Esophagus muscularis mucosa (tissue), 4 donors: ENCODE results near the gene EVI5L. TPM values are rescaled to one million over a fixed set of nuclear protein-coding genes. Genes with fewer than 3 reads are reported as not detected.

Experiments used
- DNase-seq: peaks from one replicate; pipeline ENCODE4 v3.0.0-alpha.2; 2017; ENCODE audit errors: extremely low spot score
- H3K27ac ChIP-seq, 4 donors: fragments of 200-600 bp; sonication (generic); replicated peaks in 1 of 4; 1 replicate in 3 of 4; 2 replicates in 1 of 4; pipeline ENCODE4 v1.5.1; 2016 to 2019; ENCODE audit warnings: mild to moderate bottlenecking in 1 of 4
- H3K27me3 ChIP-seq, 4 donors: fragments of 200-600 bp; sonication (generic); one replicate each; pipeline versions ENCODE4 v1.5.1 to v1.6.0; 2016 to 2019
- H3K36me3 ChIP-seq, 4 donors: fragments of 200-600 bp; sonication (generic); one replicate each; pipeline ENCODE4 v1.5.1; 2016 to 2019
- H3K4me1 ChIP-seq, 4 donors: fragments of 200-600 bp; sonication (generic); one replicate each; pipeline ENCODE4 v1.5.1; 2016 to 2019
- H3K4me3 ChIP-seq, 4 donors: fragments of 200-600 bp; sonication (generic); 1 replicate in 2 of 4; 2 replicates in 2 of 4; pipeline ENCODE4 v1.5.1; 2016 to 2019; ENCODE audit warnings: mild to moderate bottlenecking in 4 of 4, moderate library complexity in 1 of 4
- H3K9me3 ChIP-seq, 4 donors: fragments of 200-600 bp; sonication (generic); 1 replicate in 3 of 4; 2 replicates in 1 of 4; pipeline ENCODE4 v1.5.1; 2016 to 2019
- CTCF ChIP-seq, 3 experiments: fragments of 200-600 bp in 2 of 3; fragments of 450-650 bp in 1 of 3; sonication (generic) in 2 of 3; IDR thresholded peaks; one replicate each; pipeline ENCODE4 v1.5.1; 2017 to 2019; ENCODE audit warnings: antibody characterized with exemption in 3 of 3, mild to moderate bottlenecking in 2 of 3, moderate library complexity in 1 of 3
- EP300 ChIP-seq: sonication (generic); formaldehyde crosslinking; IDR thresholded peaks from one replicate; pipeline ENCODE4 v1.6.1; 2017; ENCODE audit warnings: antibody characterized with exemption
- POLR2A ChIP-seq: fragments of 450-650 bp; IDR thresholded peaks from one replicate; pipeline ENCODE4 v1.6.1; 2017; ENCODE audit warnings: antibody characterized with exemption, moderate library complexity, mild to moderate bottlenecking, low read depth
- POLR2AphosphoS5 ChIP-seq, 2 donors: sonication (generic); formaldehyde crosslinking; IDR thresholded peaks; one replicate each; pipeline ENCODE4 v1.6.1; 2017; ENCODE audit warnings: antibody characterized with exemption in 2 of 2
- WGBS: methylation state at CpG from one replicate; pipeline ENCODE4 v1.1.5; 2018; 5-methylcytosine and 5-hydroxymethylcytosine counted together
- intact Hi-C: fragments of 100-400 bp; cut with DNase I; formaldehyde crosslinking; loops from one replicate; pipeline ENCODE4 v1.15.1; 2023
- total RNA-seq, 4 donors: library from RNA; depleted of rRNA; stranded (reverse); fragments of >200 nt; gene quantifications; one replicate each; pipeline versions ENCODE4 v1.1.0 to v1.2.1, GENCODE V29; 2016

Gene EVI5L
- total RNA-seq, 4 donors from 2014 or later: 19.9 to 42.0 (median 29.2) TPM

GRCh38 chr19:7831452-7831851 is 1.4 kb downstream of the EVI5L start:
- H3K27me3 ChIP-seq: no peaks in the 10 kb centered on the region
- no peaks in the 10 kb centered on the region for H3K36me3 ChIP-seq
- peaks cover 21 to 43% (median 40%) of the 10 kb centered on the region in 4 donors for H3K4me1 ChIP-seq
- WGBS: 75% methylated on average over 10 of the region's 10 CpGs
- H3K4me3 ChIP-seq: peak overlapping the region in 1 of 4 donors; percentile 94
- TF ChIP-seq POLR2A (no peak), EP300 (no peak), CTCF (IDR thresholded peaks at IDR 0.05) (peak in 1 of 3 experiments; percentile 22), POLR2AphosphoS5 (IDR thresholded peaks at IDR 0.05) (no peak)
- intact Hi-C loops: no loop called here
- no peak overlapping the region for H3K27ac ChIP-seq
- no peak for DNase-seq
- H3K9me3 ChIP-seq: no peaks in the 10 kb centered on the region

- 80% methylated on average over 14 of the region's 17 CpGs for WGBS
- no peak for DNase-seq
- Histone ChIP-seq H3K36me3 (no peaks in the 10 kb centered on the region), H3K4me3 (no peak overlapping the region), H3K4me1 (peaks cover 21 to 43% (median 40%) of the 10 kb centered on the region in 4 donors), H3K27ac (no peak overlapping the region), H3K27me3 (no peaks in the 10 kb centered on the region), H3K9me3 (no peaks in the 10 kb centered on the region)
- TF ChIP-seq EP300 (no peak), CTCF (IDR thresholded peaks at IDR 0.05) (no peak), POLR2AphosphoS5 (IDR thresholded peaks at IDR 0.05) (no peak), POLR2A (no peak)
- intact Hi-C loops: no loop called here
Observed at GRCh38 chr19:7832009-7832408, 2.0 kb downstream of the EVI5L start.

DNA sequence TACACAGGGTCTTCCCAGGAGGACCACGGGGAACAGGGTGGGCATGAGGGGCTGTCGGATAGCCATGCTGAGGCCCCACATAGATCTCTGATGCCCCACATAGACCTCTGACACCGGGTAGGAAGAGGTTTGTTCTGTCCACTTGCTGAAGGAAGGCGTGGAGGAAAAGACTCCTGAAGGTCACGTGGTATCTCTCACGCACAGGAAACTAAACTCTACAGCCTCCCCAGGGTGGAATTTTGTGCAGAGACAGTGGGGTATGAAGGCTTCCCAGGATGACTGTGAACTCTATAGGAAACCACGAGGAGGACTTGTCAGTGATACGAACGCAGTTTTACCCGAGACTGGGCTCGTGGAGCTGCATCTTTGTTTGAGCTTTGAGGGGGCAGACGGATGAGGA is 2.8 kb downstream of the EVI5L start:
- Histone ChIP-seq H3K9me3 (no peaks in the 10 kb centered on the region), H3K4me1 (peaks cover 21 to 43% (median 40%) of the 10 kb centered on the region in 4 donors), H3K27ac (no peak overlapping the region), H3K36me3 (no peaks in the 10 kb centered on the region), H3K27me3 (no peaks in the 10 kb centered on the region), H3K4me3 (no peak overlapping the region)
- DNase-seq: no peak
- WGBS: 77% methylated on average over 12 of the region's 12 CpGs
- TF ChIP-seq POLR2A (no peak), POLR2AphosphoS5 (IDR thresholded peaks at IDR 0.05) (no peak), CTCF (IDR thresholded peaks at IDR 0.05) (no peak), EP300 (no peak)
- intact Hi-C loops: no loop called here

DNA sequence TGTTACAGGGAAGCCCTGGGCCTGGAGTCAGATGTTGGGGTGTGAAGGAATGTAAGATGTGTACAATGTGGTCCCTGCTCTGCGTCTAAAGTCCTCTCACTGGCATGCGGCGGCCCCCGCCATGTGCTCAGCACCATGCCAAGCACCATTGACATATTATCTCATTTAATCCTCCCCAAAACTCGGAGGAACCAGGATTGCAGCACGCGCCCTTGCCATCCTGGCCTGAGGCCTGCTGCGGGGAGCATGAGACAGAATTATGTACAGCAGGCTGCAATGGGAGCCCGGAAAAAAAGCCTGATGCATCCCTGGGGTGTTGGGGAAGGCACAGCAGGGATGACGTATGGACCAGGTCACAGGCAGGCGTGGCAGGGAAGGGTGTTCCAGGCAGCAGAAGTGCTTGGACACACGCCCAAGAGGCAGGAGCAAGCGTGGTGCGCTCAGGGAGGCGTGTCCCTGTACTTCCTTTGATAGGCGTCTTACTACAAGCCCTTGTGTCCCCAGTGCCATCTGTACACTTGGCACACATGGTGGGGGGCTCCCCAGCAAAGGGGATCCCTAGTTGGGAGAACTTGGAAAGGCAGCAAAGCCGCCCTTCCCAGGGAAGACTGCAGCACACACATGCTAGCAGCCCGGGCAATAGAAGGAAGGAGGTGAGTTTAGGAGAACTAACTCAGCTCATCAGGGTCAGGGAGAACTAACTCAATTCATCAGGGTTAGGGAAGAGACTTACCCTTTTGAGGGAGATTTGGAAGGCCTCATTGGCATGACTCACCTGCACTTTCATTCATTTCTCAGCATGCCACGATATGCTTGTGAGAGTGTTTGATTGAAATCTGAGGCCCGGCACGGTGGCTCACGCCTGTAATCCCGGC is 3.4 kb downstream of the EVI5L start:
- intact Hi-C loops: no loop called here
- TF ChIP-seq POLR2A (no peak), POLR2AphosphoS5 (IDR thresholded peaks at IDR 0.05) (peak in 1 of 2 donors; percentile 26)
- peaks cover 21 to 43% (median 40%) of the 10 kb centered on the region in 4 donors for H3K4me1 ChIP-seq
- WGBS: 74% methylated on average over 19 of the region's 23 CpGs
- no peaks in the 10 kb centered on the region for H3K36me3 ChIP-seq
- no peaks in the 10 kb centered on the region for H3K9me3 ChIP-seq
- no peak for DNase-seq
- no peak overlapping the region for H3K27ac ChIP-seq
- no peak overlapping the region for H3K4me3 ChIP-seq
- no peaks in the 10 kb centered on the region for H3K27me3 ChIP-seq

GRCh38 chr19:7839476-7839875 is 9.5 kb downstream of the EVI5L start:
- Histone ChIP-seq H3K27me3 (no peaks in the 10 kb centered on the region), H3K27ac (no peak overlapping the region), H3K9me3 (no peaks in the 10 kb centered on the region), H3K36me3 (no peaks in the 10 kb centered on the region), H3K4me1 (no peaks in the 10 kb centered on the region), H3K4me3 (no peak overlapping the region)
- no peak for DNase-seq
- 96% methylated on average over 6 of the region's 6 CpGs for WGBS
- TF ChIP-seq CTCF (IDR thresholded peaks at IDR 0.05) (no peak), POLR2AphosphoS5 (IDR thresholded peaks at IDR 0.05) (no peak), POLR2A (no peak)
- intact Hi-C loops: no loop called here
